Measurements from ENCODE around the gene CHST13.

CHST13 gene

DNA sequence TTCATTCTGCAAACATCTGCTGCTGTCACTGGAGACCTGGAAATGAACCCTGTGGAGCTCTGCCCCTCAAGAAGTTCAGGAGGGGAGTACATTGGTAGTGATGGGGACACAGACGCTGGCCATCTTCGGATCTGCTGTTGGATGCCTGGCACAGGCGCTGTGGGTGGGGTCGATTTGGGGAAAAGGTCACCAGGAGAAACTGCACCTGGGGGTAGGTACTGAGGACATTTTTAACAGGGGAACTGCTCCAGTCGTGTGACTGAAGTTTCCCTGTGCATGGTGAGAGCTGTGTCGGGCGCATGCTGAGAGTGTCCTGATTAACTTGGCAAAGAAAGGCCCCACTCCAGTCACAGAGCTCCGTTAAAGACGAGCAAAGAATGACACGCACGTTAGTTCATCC lies 9.8 kb upstream of the CHST13 start:
- Histone ChIP-seq H3K36me3 (ENCODE audit: control insufficient read depth in 2 of 2, insufficient read depth in 1 of 2, low read length in 2 of 2) (no peaks in the 10 kb centered on the region), H3K4me3 (ENCODE audit: low read depth, low read length) (no peak overlapping the region), H3K4me1 (ENCODE audit: control insufficient read depth, insufficient read depth, low read length) (no peaks in the 10 kb centered on the region), H3K27ac (ENCODE audit: extremely low read depth, low read depth, low read length) (no peak overlapping the region), H3K9me3 (ENCODE audit: control insufficient read depth, insufficient read depth, low read depth, low read length) (no peaks in the 10 kb centered on the region)
- POLR2A ChIA-PET, result interaction anchor here (0.5 kb wide), 1 partner anchor 38 kb away, joined by 3 read pairs; no protein-coding TSS in a partner anchor
- CTCF ChIA-PET, result no interaction called here
- no peak for TF ChIP-seq ZNF654 (tag by site-specific recombination; IDR thresholded peaks at IDR 0.05; ENCODE audit: low read depth)
- TF ChIP-seq, protein P1, sequence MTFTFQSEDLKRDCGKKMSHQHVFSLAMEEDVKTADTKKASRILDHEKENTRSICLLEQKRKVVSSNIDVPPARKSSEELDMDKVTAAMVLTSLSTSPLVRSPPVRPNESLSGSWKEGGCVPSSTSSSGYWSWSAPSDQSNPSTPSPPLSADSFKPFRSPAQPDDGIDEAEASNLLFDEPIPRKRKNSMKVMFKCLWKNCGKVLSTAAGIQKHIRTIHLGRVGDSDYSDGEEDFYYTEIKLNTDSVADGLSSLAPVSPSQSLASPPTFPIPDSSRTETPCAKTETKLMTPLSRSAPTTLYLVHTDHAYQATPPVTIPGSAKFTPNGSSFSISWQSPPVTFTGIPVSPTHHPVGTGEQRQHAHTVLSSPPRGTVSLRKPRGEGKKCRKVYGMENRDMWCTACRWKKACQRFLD (tag by site-specific recombination; IDR thresholded peaks at IDR 0.05), result no peak
- TF ChIP-seq SCRT1 (tag by site-specific recombination; IDR thresholded peaks at IDR 0.05; ENCODE audit: borderline replicate concordance), result no peak
- TF ChIP-seq ZNF138 (tag by site-specific recombination; IDR thresholded peaks at IDR 0.05; ENCODE audit: borderline replicate concordance), result no peak
- TF ChIP-seq ZBTB8A (tag by site-specific recombination; IDR thresholded peaks at IDR 0.05), result no peak
- TF ChIP-seq MEIS1 (CRISPR knock-in tag; IDR thresholded peaks at IDR 0.05; ENCODE audit: borderline replicate concordance), result no peak
- TF ChIP-seq OSR2 (tag by site-specific recombination; IDR thresholded peaks at IDR 0.05), result no peak
- TF ChIP-seq, protein P2, sequence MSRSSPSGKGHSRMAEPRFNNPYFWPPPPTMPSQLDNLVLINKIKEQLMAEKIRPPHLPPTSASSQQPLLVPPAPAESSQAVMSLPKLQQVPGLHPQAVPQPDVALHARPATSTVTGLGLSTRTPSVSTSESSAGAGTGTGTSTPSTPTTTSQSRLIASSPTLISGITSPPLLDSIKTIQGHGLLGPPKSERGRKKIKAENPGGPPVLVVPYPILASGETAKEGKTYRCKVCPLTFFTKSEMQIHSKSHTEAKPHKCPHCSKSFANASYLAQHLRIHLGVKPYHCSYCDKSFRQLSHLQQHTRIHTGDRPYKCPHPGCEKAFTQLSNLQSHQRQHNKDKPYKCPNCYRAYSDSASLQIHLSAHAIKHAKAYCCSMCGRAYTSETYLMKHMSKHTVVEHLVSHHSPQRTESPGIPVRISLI (tag by site-specific recombination; IDR thresholded peaks at IDR 0.05), result no peak

DNA sequence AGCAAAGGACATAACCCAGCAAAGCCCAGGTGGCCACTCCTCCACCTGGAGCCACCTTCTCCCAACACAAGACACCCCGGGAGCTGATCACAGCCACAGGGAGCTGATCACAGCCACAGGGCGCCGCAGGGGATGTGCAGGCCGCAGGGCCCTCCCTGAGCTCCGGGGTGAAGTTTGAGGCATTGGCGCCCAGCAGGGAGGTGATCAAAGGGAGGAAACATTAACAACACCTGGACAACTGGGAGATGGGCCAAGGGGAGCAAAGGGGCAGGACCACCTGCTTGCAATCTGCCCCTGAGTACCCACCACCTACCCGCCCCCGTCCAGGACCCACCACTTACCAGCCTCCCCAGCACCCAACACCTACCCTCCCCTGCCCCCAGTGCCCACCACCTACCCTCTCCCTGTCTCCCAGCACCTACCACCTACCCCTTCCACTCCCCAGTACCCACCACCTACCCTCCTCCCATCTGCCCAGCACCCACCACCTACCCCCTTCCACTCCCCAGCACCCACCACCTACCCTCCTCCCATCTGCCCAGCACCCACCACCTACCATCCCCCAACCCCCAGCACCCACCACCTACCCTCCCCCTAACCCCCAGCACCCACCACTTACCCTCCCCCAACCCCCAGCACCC lies 8.8 kb upstream of the CHST13 start:
- no peaks in the 10 kb centered on the region for H3K9me3 ChIP-seq (ENCODE audit: control insufficient read depth, insufficient read depth, low read depth, low read length)
- no peaks in the 10 kb centered on the region for H3K4me1 ChIP-seq (ENCODE audit: control insufficient read depth, insufficient read depth, low read length)
- no peak overlapping the region for H3K4me3 ChIP-seq (ENCODE audit: low read depth, low read length)
- no peak overlapping the region for H3K27ac ChIP-seq (ENCODE audit: extremely low read depth, low read depth, low read length)
- ChIA-PET CTCF (interaction anchor here (0.6 kb wide), 1 partner anchor 1021 kb away, joined by 6 read pairs; no protein-coding TSS in a partner anchor), POLR2A (no interaction called here)
- no peak for TF ChIP-seq ZSCAN16 (tag by site-specific recombination; IDR thresholded peaks at IDR 0.05)
- 0 out of 2 replicates have a peak, but pooled peaks have one; percentile 11 for TF ChIP-seq ZIC2 (tag by site-specific recombination; IDR thresholded peaks at IDR 0.05)
- H3K36me3 ChIP-seq (ENCODE audit: control insufficient read depth in 2 of 2, insufficient read depth in 1 of 2, low read length in 2 of 2), result no peaks in the 10 kb centered on the region

DNA sequence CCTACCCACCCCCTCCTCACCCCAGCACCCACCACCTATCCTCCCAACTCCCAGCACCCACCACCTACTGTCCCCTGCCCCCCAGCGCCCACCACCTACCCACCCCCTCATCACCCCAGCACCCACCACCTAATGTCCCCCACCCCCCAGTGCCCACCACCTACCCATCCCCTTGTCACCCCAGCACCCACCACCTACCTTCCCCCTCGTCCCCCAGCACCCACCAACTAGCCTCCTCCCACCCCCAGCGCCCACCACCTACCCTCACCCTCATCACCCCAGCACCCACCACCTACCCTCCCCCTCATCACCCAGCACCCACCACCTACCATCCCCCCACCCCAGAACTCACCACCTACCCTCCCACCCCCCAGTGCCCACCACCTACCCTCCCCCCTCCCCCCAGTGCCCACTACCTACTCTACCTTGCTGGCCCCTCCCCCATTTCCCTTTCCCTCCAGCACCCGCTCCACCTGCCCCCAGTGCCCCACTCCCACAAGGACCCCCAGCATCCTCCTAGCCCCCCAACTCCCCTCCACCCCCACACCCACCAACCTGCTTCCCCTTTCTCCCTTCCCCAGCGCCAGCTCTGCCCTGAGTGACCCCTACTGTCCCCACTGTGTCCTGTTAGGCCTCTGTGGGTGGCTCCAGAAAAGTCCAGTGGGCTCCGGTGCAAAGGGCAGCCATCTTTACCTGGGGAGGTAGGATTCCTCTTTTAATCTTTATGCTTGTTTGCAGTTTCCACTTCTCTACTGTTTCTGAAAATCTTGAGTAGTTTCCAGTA lies 7.6 kb upstream of the CHST13 start:
- Histone ChIP-seq H3K36me3 (ENCODE audit: control insufficient read depth in 2 of 2, insufficient read depth in 1 of 2, low read length in 2 of 2) (no peaks in the 10 kb centered on the region), H3K4me3 (ENCODE audit: low read depth, low read length) (no peak overlapping the region), H3K4me1 (ENCODE audit: control insufficient read depth, insufficient read depth, low read length) (no peaks in the 10 kb centered on the region), H3K27ac (ENCODE audit: extremely low read depth, low read depth, low read length) (no peak overlapping the region), H3K9me3 (ENCODE audit: control insufficient read depth, insufficient read depth, low read depth, low read length) (no peaks in the 10 kb centered on the region)
- no peak for TF ChIP-seq REPIN1 (tag by site-specific recombination; IDR thresholded peaks at IDR 0.05; ENCODE audit: low read depth)
- TF ChIP-seq ZNF394 (tag by site-specific recombination; IDR thresholded peaks at IDR 0.05; ENCODE audit: borderline replicate concordance), result no peak
- no peak for TF ChIP-seq ZSCAN23 (tag by site-specific recombination; IDR thresholded peaks at IDR 0.05)
- no peak for TF ChIP-seq ZNF292 (tag by site-specific recombination; IDR thresholded peaks at IDR 0.05; ENCODE audit: borderline replicate concordance, low read depth)
- no peak for TF ChIP-seq WT1 (tag by site-specific recombination; IDR thresholded peaks at IDR 0.05)
- TF ChIP-seq ZNF560 (tag by site-specific recombination; IDR thresholded peaks at IDR 0.05; ENCODE audit: borderline replicate concordance), result no peak
- TF ChIP-seq ZNF555 (tag by site-specific recombination; conservative IDR thresholded peaks at IDR 0.05), result no peak
- no peak for TF ChIP-seq SP3 (tag by site-specific recombination; IDR thresholded peaks at IDR 0.05)
- no peak for TF ChIP-seq ZNF274 (IDR thresholded peaks at IDR 0.05; ENCODE audit: low read length)
- no peak for TF ChIP-seq ZNF274 (tag by site-specific recombination; IDR thresholded peaks at IDR 0.05; ENCODE audit: borderline replicate concordance)
- ChIA-PET POLR2A (interaction anchor here (0.6 kb wide), 1 partner anchor 9 kb away, joined by 4 read pairs; no protein-coding TSS in a partner anchor), CTCF (no interaction called here)
